ENCODE measurements around the gene ITPR2.
A peak's percentile ranks its signal among the peaks of the same experiment; 100 is the strongest.
"Not testable (repeated sequence)": the region's sequence is repeated elsewhere in the genome, so short reads cannot be mapped to it uniquely, and the experiment has no call there.

Gene ITPR2

GRCh38 chr12:26838888-26839416 lies 6.0 kb upstream of the ITPR2 start:
- Mint-ChIP-seq H3K4me1 (peaks cover 11% of the 10 kb centered on the region), H3K9me3 (no peaks in the 10 kb centered on the region), H3K4me3 (no peak overlapping the region), H3K27me3 (no peaks in the 10 kb centered on the region), H3K36me3 (no peaks in the 10 kb centered on the region), H3K27ac (no peak overlapping the region)
- ATAC-seq (ENCODE audit: low read depth) = no peak
- no peak for DNase-seq (ENCODE audit: low spot score in 2 of 2)

GRCh38 chr12:26836201-26836600 lies 3.2 kb upstream of the ITPR2 start:
- no peak for ATAC-seq (ENCODE audit: low read depth)
- Mint-ChIP-seq H3K4me3 (no peak overlapping the region), H3K4me1 (peaks cover 17% of the 10 kb centered on the region), H3K9me3 (no peaks in the 10 kb centered on the region), H3K27me3 (no peaks in the 10 kb centered on the region), H3K27ac (no peak overlapping the region), H3K36me3 (no peaks in the 10 kb centered on the region)
- no peak for DNase-seq (ENCODE audit: low spot score in 2 of 2)

GRCh38 chr12:26834503-26835060 lies 1.6 kb upstream of the ITPR2 start:
- H3K36me3 Mint-ChIP-seq = not testable (repeated sequence)

GRCh38 chr12:26833743-26834490 lies 923 bp upstream of the ITPR2 start:
- Mint-ChIP-seq H3K9me3 (no peaks in the 10 kb centered on the region), H3K4me1 (peaks cover 29% of the 10 kb centered on the region), H3K4me3 (peak overlapping the region; percentile 98), H3K27ac (peak overlapping the region; percentile 98), H3K36me3 (no peaks in the 10 kb centered on the region), H3K27me3 (no peaks in the 10 kb centered on the region)
- ATAC-seq (ENCODE audit: low read depth) = peak; percentile 27
- peak; percentile 23 to 38 for DNase-seq (ENCODE audit: low spot score in 2 of 2)

More at GRCh38 chr12:26834503-26835060, 1.6 kb upstream of the ITPR2 start:
- H3K9me3 Mint-ChIP-seq; ATAC-seq (ENCODE audit: low read depth); DNase-seq (ENCODE audit: low spot score in 2 of 2); H3K4me3 Mint-ChIP-seq; H3K27me3 Mint-ChIP-seq: not testable (repeated sequence)
- Mint-ChIP-seq H3K27ac (peak overlapping the region; percentile 98), H3K4me1 (peaks cover 27% of the 10 kb centered on the region)

GRCh38 chr12:26831951-26832821 lies 808 bp downstream of the ITPR2 start:
- peak; percentile 68 to 69 for DNase-seq (ENCODE audit: low spot score in 2 of 2)
- ATAC-seq (ENCODE audit: low read depth) = peak; percentile 62
- H3K27me3 Mint-ChIP-seq = no peaks in the 10 kb centered on the region
- H3K27ac Mint-ChIP-seq = peak overlapping the region; percentile 98
- H3K36me3 Mint-ChIP-seq = no peaks in the 10 kb centered on the region
- peaks cover 35% of the 10 kb centered on the region for H3K4me1 Mint-ChIP-seq
- peak overlapping the region; percentile 98 for H3K4me3 Mint-ChIP-seq
- H3K9me3 Mint-ChIP-seq = no peaks in the 10 kb centered on the region

GRCh38 chr12:26830783-26831551 lies 2.0 kb downstream of the ITPR2 start:
- ATAC-seq (ENCODE audit: low read depth) (no peak), DNase-seq (ENCODE audit: low spot score in 2 of 2) (no peak)
- H3K9me3 Mint-ChIP-seq = no peaks in the 10 kb centered on the region
- peaks cover 38% of the 10 kb centered on the region for H3K4me1 Mint-ChIP-seq
- no peaks in the 10 kb centered on the region for H3K27me3 Mint-ChIP-seq
- peak overlapping the region; percentile 77 for H3K4me3 Mint-ChIP-seq
- no peaks in the 10 kb centered on the region for H3K36me3 Mint-ChIP-seq
- peak overlapping the region; percentile 51 for H3K27ac Mint-ChIP-seq

GRCh38 chr12:26830363-26830762 lies 2.6 kb downstream of the ITPR2 start:
- Mint-ChIP-seq H3K4me3 (no peak overlapping the region), H3K9me3 (no peaks in the 10 kb centered on the region), H3K36me3 (peaks cover 2% of the 10 kb centered on the region), H3K27me3 (no peaks in the 10 kb centered on the region), H3K27ac (peak overlapping the region; percentile 63), H3K4me1 (peaks cover 39% of the 10 kb centered on the region)
- ATAC-seq (ENCODE audit: low read depth) = no peak
- DNase-seq (ENCODE audit: low spot score in 2 of 2) = no peak

GRCh38 chr12:26828280-26829073 lies 4.5 kb downstream of the ITPR2 start:
- Mint-ChIP-seq H3K36me3 (peaks cover 2% of the 10 kb centered on the region), H3K27ac (peak overlapping the region; percentile 9), H3K4me3 (no peak overlapping the region), H3K4me1 (peaks cover 33% of the 10 kb centered on the region), H3K27me3 (no peaks in the 10 kb centered on the region), H3K9me3 (no peaks in the 10 kb centered on the region)
- ATAC-seq (ENCODE audit: low read depth) (no peak), DNase-seq (ENCODE audit: low spot score in 2 of 2) (no peak)

- Mint-ChIP-seq H3K27ac (no peak overlapping the region), H3K9me3 (no peaks in the 10 kb centered on the region), H3K4me1 (peaks cover 34% of the 10 kb centered on the region), H3K4me3 (no peak overlapping the region), H3K36me3 (peaks cover 2% of the 10 kb centered on the region), H3K27me3 (no peaks in the 10 kb centered on the region)
- DNase-seq (ENCODE audit: low spot score in 2 of 2) (no peak), ATAC-seq (ENCODE audit: low read depth) (no peak)
Observed at GRCh38 chr12:26826437-26826836, 6.6 kb downstream of the ITPR2 start.

- Mint-ChIP-seq H3K27ac (no peak overlapping the region), H3K4me1 (peaks cover 30% of the 10 kb centered on the region), H3K4me3 (no peak overlapping the region), H3K36me3 (peaks cover 2% of the 10 kb centered on the region), H3K9me3 (no peaks in the 10 kb centered on the region), H3K27me3 (no peaks in the 10 kb centered on the region)
- no peak for DNase-seq (ENCODE audit: low spot score in 2 of 2)
- ATAC-seq (ENCODE audit: low read depth) = no peak
Observed at GRCh38 chr12:26825459-26826016, 7.5 kb downstream of the ITPR2 start.

- no peak overlapping the region for H3K27ac Mint-ChIP-seq
- H3K27me3 Mint-ChIP-seq = no peaks in the 10 kb centered on the region
- ATAC-seq (ENCODE audit: low read depth) = no peak
- no peak overlapping the region for H3K4me3 Mint-ChIP-seq
- H3K9me3 Mint-ChIP-seq = no peaks in the 10 kb centered on the region
- H3K4me1 Mint-ChIP-seq = peaks cover 24% of the 10 kb centered on the region
- no peak for DNase-seq (ENCODE audit: low spot score in 2 of 2)
- peaks cover 4% of the 10 kb centered on the region for H3K36me3 Mint-ChIP-seq
Observed at GRCh38 chr12:26823390-26823789, 9.6 kb downstream of the ITPR2 start.

- no peaks in the 10 kb centered on the region for H3K9me3 Mint-ChIP-seq
- H3K27me3 Mint-ChIP-seq = no peaks in the 10 kb centered on the region
- no peak for ATAC-seq (ENCODE audit: low read depth)
- no peak overlapping the region for H3K4me3 Mint-ChIP-seq
- DNase-seq (ENCODE audit: low spot score in 2 of 2) = no peak
- peak overlapping the region; percentile 38 for H3K27ac Mint-ChIP-seq
- H3K4me1 Mint-ChIP-seq = peaks cover 24% of the 10 kb centered on the region
- H3K36me3 Mint-ChIP-seq = peaks cover 4% of the 10 kb centered on the region
Observed at GRCh38 chr12:26822026-26822425, 11.0 kb downstream of the ITPR2 start.

Measured in memory B cell (primary cell).